HG03575 (cell line): Measurements from ENCODE around the gene RASEF.

Source experiments
- ATAC-seq: cut with Tn5 transposase; IDR thresholded peaks from one replicate; pipeline ENCODE4 v1.9.1; 2021; ENCODE audit not compliant: unreplicated experiment, insufficient number of reproducible peaks, low FRiP score; ENCODE audit errors: extremely low read depth

Gene RASEF

DNA sequence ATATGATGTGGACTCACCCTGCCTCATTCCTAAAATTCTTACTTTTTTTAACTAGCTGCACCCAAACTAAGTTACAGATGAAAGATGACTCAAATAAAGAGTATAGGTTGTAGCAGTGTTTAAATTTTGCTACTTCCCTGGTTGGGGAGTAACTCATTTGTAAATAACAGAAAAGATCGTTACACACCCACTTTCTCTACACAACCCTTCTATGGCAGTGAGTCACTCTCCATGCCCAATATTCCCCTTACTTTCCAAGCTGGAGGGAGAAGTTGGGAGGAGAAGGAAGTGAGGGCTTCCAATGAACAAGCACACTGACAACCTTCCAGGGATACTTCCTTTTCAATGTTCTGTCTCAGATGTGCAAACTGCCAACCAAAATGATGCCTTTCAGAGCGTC is 1.9 kb downstream of the RASEF start:
- no peak for ATAC-seq

DNA sequence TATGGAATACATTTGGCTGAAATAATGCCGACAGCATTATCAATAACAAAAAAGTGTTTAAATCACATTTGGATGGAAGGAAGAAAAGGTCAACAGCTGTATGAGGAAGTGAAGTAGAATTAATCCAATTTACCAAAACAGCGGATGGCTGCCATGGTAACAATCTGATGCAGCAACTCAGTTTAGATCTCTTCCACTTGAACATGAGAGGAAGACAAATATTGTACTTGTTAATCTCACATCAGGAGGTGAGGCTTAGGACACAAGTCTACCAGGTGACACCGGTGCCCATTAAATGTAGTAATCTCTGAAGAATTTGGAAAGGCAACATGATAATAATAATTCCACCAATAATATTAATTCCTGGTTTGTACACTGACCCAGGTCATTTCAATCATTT is 2.4 kb downstream of the RASEF start:
- no peak for ATAC-seq

DNA sequence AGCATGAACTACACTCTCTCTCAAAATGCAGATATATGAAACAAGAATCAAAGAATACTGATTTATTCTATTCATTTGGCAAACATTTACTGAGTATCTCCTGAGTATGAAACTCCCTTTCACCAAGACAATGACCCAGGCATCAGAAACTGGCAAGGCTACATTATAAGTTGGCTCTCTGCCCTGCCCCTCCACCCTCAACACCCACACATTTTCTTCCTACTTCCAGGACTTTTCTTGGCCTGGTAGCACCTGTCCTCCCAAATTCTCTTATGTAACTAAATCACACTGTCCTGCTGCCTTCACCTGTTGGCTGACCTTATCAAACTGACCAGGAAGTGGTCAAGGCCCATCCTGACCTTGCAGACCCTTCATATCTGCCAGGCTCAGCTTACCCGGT is 3.5 kb downstream of the RASEF start:
- ATAC-seq: no peak

DNA sequence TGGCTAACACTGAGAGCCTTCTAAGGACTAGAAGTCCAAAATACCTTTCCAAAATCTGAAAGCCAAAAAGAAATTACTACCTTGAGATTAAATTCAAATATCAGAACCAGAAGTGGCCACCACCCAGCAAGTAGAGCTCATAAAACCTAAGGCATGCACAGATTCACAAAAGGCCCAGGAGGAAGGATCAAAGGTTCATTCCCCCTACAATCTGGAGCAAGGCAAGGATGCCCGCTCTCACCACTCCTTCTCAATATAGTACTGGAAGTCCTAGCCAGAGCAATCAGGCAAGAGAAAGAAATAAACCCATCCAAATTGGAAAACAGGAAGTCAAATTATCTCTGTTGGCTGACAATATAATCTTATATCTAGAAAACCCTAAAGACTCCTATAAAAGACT is 6.0 kb downstream of the RASEF start:
- no peak for ATAC-seq

DNA sequence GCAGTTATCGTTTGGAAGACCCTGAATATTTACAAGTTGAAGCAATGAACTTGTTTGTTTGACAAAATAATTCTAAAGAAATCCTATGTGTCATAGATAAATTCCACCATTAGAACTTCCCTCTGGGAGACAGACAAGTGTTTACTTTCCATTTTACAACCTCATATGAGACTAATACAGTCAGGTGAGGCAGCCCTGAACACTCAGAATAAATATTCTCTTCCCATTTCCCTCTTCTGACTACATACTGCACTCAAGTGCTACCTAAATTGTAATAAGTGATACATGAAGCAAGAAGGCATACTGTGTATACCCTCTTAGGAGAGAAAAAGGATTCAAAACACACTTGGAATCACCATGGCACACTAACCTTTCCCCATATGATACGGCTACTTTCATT is 6.8 kb downstream of the RASEF start:
- no peak for ATAC-seq

DNA sequence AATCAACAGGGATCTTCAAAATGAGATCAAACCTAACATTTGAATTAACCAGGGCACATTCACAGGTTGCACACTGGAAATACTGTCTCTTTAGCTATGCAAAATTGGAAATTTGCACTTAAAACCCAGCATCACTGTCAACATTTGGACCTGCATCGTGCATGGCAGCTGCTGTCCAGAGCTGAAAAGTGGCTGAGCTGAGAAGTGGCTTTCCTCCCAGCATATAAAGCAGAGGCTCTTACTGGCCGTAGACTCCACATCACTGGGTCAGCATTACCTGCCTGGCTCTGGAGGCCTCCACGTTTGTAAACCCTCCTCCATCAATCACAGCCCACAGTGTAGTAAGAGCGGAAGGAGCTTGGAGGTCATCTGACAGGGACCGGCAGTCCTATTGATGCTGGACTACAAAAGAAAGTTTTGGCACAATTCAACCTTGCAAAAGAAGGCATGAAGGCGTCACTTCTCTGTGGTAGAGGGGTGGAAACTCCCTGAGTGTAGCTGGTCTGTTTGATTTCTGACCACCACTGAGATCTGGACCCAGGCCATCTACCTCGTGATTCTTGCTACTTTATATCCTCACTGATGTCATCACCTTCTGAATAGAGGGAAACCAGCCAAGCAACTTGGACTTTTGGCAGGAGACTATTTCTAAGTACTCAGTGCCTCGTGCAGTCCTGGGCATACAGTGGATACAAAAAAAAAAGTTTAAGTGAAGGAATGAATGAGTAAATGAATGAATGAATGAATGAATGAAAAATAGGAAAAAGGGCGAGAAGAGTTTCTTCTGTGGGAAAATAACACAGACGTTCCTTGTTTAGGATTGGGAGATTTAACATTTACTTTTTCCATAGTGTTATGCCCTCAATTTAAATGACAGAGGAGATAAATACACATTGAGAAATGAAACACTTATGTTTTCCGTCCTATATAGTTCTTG is 14.8 kb downstream of the RASEF start:
- ATAC-seq: no peak

DNA sequence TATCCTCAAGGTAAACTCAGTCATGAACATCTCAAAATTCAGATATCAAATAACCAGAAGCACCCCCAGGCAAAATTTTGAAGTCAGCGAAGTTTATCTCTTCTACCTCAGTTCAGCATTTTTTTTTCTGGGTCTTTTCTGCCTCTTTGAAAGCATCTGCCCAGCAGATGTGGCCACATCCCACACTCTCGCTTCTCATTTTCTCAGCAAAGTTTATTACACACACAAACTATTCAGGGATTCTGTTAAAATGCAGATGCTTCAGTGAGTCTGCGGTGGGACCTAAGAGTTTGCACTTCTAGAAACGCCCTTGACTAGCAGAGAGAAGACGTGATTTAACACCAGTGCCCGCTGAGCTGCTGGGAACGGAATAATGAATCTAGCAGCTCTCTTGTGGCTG is 19.3 kb downstream of the RASEF start:
- no peak for ATAC-seq

DNA sequence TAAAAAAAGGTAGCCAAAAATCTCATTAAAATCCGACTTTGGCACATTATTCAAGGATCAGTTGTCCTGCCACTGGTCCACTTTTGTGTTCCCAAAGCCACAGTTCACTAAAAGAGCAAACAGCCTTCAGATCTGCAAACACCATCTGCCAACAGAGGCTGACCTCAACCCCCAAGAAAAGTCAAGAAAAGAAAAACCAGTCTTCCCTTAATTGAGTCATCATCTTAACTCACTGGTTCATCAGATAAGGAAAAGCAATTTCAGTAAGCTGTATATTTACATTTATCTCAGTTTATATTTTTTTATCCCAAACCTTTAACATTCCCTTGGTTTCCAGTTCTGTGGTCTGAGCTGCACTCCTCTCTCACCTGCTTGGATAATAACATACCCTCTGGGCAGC is 21.2 kb downstream of the RASEF start:
- no peak for ATAC-seq

DNA sequence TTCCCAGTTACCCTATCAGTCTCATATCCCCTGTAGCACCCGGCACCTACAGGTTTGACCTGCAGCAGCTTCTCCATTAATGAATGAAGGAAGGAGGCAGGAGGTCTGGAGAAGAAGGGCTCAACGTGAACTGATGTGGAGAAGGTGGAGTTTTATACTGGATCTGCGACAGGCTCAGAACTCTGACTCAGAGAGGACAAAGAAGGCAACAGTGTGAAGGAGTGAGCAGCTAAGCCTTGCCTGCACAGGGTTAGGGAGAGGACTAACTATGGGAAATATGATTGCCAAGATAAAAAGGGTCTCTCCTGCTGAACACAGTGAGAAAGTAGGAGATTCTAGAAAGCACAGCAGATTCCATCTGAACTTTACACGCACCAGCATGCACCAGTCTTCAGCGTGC is 23.6 kb downstream of the RASEF start:
- no peak for ATAC-seq

DNA sequence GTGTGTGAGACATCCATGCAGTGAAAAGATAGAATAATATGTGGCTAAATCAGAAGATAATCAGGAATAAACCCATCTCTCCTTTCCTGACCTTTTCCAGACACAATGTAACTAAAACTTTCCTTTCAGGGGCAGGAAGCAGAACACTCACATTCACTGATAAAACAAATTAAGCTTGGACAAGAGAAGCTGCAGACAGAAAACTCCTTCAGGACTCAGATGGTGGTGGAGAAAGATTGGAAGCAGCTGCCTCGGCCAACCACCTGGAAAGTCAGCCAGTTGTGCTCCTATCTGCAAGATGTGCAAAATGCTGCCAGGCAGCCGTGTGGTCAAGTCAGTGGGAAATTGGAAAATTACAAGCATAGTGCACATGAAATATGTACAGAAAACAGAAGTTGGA is 26.9 kb downstream of the RASEF start:
- no peak for ATAC-seq

DNA sequence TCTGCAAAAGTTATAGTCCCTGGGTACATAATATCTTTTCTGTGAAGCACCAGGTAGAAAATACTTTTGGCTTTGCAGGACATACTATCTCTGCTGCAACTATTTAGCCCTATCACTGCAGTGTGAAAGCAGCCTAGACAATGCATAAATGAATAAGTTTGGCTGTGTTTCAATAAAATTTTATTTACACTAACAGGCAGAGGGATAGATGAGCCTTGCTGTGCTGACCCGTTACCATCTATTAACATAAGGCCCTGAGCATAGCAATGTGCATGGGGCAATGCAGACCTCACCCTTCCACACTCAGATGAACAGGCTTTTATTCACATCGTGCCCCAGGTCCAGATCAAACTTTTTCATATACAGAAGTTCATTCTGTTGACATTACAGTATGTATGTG is 27.8 kb downstream of the RASEF start:
- ATAC-seq: no peak

DNA sequence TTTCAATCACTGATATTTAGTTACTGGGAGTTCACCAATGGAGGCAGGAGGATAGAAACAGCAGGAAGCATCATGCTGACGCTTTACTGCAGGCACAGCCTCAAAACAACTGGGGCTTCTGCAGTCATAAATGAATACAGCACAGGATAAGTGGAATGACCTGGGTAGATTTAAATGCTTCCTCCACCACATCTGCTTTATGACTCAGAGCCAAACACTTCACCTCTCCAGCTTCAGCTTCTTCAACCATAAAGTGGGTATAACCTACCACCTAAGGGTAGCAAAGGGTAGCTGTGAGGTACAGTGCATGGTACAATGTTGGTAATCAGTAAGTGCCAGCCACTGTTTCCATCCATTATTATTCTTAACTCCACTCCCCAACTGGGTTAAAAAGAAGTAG is 28.4 kb downstream of the RASEF start:
- no peak for ATAC-seq

DNA sequence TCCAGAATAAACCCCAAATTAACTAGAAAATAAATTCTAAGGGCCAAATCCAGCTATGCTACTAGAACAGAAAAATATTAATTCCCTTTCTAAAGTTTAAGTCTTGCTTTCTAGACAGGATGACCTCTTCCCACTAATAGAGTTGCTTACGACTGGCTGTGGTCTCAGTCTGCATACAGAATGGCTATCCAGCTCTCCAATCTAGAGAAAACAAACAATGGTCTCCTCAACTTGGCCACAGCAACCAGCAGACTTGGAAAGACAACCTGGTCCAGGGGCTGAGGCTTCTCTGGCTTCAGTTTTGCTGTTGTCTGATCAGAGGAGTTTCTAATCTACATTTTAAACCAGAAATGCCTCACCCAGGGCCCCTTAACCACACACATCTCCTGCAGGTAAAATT is 28.9 kb downstream of the RASEF start:
- ATAC-seq: no peak

DNA sequence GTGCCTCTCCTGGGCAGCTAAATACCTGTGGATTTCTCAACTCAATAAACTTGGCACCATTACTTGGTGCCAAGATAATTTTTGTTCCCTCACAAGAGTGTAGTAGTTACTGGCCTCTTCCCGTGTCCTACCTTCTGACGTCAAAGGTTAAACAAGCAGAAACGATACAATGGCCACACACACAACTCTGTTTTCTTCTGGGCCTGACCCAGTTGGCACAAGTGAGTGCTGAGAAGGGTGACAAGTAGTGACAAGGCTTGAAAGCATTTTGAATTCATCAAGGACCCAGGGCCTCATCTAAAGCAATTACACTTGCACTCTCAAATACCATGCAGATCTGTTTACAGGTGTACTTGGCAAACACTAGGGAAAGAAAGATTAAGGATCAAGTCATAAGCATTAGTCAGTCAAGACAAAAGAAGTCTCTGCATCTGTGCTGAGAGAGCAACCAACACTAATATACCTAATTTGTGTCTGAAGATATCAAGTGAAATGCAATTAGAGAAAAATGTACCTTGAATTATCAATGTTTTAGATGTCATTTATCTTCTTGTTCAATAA is 30.8 kb downstream of the RASEF start:
- no peak for ATAC-seq

DNA sequence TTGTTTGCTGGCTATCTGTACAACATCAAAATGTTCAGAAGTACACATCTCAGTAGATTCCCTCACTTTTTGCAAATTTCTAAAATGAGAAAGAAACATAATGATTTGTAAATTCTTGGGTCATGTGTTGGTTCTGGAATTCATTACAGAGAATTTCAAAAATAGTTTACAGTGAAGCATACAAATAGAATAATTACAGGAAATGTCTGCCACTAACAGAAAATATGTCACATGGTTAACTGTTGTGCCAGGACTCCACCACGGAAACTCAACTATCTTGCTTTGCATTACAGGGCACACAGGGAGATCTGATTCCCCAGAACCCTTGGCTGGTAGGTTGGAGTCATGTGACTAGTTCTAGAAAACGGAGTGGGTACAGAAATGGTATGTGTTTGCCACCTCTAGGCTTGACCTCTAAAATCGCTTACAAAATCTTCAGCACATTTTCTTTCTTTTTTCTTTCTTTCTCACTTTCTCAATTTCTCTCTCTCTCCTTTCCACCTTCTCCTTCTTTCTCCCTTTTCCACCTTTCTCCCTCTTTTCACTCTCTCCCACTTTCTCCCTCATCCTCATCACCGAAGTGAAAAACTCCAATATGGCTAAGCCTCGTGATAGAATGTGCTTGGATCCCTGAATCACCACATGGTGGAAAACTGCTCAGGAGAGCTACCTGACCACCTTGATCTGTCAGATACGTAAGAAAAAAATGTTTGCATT is 32.4 kb downstream of the RASEF start:
- no peak for ATAC-seq

DNA sequence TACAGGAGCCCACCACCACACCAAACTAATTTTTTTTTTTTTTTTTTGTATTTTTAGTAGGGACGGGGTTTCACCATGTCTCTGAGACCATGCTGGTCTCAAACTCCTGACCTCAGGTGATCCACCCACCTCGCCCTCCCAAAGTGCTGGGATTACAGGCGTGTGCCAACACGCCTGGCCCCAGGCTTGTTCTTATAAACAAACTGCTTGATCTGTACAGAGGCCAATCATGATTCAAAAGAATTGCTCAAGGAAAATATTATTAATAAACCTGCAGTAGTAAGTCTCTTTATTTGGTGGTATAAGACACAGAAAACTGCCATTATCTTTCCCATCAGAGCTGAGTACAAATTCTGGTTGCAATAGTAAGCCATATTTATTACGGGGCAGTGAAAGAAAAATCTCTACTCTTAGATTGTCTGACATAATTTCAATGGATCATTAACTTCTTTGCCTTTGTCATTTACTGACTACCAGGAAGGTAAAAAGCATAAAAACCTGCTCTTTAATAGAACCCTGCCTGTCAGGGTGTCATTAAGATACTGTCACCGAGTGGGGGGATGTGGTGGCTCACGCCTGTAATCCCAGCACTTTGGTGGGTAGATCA is 33.3 kb downstream of the RASEF start:
- no peak for ATAC-seq

DNA sequence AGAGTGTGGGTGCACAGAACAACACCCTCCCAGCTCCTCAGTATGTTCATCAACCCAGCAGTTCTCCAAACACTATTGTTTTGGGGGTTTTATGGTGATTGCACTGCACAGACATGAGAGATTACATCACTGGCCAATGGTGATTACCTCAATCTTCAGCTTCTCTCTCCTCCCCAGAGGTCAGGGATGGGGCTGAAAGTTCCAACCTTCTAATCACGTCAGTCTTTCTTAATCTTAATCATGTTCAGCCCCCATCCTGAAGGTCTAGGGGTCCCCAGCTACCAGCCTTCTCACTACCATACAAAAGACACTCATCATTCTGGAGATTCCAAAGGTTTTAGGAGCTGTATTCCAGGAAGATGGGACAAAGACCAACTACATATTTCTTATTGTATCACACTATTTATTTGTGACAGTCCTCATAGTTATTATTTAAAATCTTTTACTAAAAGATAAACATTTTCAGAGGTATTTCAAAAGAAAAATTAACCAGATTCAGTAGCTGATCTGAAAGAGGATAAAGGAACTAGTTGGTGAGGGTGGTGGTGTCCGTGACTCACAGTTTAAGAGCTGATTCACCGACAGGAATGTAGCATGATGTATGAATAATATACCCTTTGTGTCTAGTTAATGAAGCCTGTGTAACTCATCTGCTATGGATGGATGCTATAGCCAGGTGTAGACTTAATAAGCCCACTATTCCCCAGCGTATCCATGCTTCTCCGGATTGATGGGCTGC is 35.6 kb downstream of the RASEF start:
- ATAC-seq: no peak

DNA sequence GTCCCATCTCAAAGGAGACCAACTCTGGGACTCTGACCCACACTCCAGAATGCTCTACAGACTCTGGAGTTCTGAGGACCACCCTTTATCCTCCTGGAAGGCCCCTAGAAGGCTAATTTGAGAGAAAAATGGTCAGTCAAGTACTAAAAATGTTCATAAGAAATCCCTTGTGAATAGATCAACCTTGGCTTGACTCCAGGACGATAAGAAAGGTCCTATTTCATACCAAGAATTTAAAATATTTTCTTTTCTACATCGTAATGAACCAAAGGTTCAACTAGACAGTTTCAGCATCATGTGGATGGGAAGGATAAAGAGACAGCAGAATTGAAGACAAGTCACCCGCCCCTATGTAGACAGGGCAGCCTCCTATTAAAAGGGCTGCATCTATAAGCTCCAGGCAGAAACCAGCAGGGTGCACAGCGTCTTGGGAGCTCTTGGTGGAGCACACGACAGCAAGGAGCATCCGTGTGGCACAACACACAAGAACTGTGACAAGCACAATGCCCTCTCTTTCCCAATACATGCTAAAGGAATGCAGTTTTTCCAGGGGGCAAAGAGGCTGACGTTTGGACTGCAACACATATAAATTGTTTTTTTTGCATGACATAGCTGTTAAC is 38.3 kb downstream of the RASEF start:
- no peak for ATAC-seq

DNA sequence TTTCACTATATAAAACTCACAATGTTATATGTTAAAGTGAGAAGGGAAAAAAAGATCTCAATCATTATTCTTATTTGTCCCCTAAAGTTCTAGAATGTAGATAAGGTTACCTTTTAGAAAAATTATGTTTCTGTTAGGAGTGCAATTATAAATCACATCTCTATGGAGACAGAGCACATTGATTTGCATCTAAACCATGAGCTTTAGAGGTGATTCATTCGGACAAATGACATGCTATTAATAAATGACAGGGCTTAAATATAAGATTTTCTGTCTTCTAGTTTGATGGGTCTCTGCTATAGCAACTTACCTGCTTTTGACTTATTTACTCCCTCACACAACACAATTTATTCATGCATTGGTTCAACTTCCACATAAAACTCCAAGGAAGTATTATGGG is 39.8 kb downstream of the RASEF start:
- no peak for ATAC-seq
